Stimulated activated CD4-positive, alpha-beta T cell treated with anti-CD3 and anti-CD28 coated beads, Interleukin-2, amount 100 ng/mL, for 24 hours (primary cell): ENCODE results near the gene PCDHGA5.
"Not testable (repeated sequence)": the region's sequence is repeated elsewhere in the genome, so short reads cannot be mapped to it uniquely, and the experiment has no call there.

Source experiments
- DNase-seq, 2 donors: peaks; one replicate each; pipeline ENCODE4 v3.0.0-alpha.2; 2020

Gene PCDHGA5

GRCh38 chr5:141363952-141364660, at the start of gene PCDHGA5:
Gene PCDHGA5 (plus strand): TSS chr5:141364162. CDS start chr5:141364331, 169 bp downstream.
- no peak for DNase-seq

DNA sequence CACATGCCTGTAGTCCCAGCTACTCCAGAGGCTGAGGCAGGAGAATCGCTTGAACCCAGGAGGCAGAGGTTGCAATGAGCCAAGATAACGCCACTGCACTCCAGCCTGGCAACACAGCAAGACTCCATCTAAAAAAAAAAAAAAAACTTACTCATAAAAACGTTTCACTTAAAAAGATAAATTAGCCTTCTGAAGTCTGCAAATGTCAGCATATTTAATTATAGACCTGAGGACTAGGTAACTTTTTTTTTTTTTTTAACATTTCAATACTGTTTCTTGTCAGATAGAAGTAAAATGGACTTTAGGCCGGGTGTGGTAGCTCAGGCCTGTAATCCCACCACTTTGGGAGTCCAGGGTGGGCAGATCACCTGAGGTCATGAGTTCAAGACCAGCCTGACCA, 47.0 kb upstream of the PCDHGA5 start:
- DNase-seq: not testable (repeated sequence)

DNA sequence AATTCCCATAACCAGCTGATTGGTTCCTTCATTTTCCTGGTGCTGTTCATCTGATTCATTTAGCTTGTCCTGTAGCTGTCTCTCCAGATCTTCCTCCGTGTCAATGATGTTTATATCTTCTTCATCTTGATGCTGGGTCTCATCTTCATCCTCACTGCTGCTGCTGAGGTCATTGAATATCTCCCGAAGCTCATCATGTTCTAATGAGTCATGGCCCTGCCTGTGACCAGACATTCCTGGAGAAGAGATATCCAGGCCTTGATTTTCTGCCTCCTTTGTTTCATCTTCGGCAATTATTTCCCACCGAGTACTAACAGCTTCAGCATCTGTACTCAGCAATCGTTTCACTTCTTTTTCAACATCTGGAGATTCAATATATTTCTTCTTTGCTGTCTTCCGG, 44.8 kb upstream of the PCDHGA5 start:
- no peak for DNase-seq

DNA sequence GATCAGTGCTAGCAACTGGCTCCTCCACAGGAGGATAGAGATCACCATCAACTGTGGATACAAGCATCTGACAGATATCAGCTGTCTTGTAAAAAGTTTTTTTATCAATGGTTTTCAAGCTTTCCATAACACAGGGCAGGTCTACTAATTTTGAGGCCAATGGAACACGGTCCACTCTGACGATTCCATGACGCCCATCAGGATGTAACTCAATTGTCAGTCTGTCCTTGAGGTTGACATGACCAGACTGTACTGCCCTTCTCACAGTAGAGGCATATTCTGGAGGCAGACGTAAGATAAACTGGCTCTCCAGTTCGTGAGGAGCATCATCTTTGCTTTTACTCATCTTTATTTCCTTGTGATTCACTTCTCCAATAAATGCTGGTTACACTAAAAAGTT, 44.3 kb upstream of the PCDHGA5 start:
- no peak for DNase-seq

DNA sequence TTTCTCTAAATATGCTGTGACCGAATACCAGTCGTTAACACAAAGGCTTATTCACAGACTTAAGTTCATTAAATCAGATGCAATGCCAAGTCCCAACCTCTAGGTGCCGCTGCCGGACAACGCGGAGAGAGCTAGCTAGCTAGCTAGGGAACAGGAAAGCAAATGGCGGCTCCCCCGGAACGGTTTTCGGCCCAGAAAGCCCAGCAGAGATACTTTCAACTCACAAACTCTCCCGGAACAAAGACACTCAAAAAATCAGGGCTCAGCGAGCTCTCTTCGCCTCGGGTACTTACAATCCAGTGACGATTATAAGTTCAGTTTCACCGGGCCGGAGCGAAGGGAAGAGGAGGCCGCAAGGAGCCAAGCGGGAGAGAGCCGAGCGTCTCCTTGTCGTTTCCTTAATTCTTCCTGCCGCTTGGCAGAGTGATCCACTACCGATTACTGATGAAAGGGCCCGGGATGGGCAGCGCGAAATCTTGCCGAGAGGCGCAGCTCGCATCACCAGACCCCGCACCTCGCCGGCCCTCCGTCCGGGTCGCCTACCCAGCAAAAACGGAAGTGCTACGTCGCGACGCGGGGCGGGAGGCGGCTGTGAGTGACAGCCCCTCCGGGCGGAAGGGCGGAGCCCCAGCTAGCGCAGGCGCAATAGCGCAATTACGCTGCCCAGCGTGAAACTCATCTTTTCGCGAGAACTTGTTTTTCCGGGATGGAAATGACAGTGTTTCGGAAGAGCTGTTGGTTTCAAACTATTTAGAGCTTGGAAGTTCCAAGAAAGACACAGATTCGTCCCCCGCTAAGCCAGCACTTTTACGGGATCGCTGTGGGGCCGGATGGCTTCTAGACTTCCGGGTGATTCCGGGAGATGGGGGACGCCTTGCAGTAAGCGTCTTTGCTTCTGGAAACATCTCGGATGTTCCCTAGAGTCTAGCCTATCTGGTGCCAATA, 43.5 kb upstream of the PCDHGA5 start, which contains the start of gene TAF7:
TAF7 (minus strand) TSS at position 560 of the 945 bp plus-strand sequence. CDS start 740 bp downstream, outside the sequence.
- DNase-seq: peak; percentile 92 to 94

GRCh38 chr5:141322261-141322660, 41.7 kb upstream of the PCDHGA5 start:
- DNase-seq: no peak

GRCh38 chr5:141326088-141326854, 37.7 kb upstream of the PCDHGA5 start:
- peak; percentile 67 to 70 for DNase-seq

GRCh38 chr5:141328231-141328630, 35.7 kb upstream of the PCDHGA5 start:
- no peak for DNase-seq

DNA sequence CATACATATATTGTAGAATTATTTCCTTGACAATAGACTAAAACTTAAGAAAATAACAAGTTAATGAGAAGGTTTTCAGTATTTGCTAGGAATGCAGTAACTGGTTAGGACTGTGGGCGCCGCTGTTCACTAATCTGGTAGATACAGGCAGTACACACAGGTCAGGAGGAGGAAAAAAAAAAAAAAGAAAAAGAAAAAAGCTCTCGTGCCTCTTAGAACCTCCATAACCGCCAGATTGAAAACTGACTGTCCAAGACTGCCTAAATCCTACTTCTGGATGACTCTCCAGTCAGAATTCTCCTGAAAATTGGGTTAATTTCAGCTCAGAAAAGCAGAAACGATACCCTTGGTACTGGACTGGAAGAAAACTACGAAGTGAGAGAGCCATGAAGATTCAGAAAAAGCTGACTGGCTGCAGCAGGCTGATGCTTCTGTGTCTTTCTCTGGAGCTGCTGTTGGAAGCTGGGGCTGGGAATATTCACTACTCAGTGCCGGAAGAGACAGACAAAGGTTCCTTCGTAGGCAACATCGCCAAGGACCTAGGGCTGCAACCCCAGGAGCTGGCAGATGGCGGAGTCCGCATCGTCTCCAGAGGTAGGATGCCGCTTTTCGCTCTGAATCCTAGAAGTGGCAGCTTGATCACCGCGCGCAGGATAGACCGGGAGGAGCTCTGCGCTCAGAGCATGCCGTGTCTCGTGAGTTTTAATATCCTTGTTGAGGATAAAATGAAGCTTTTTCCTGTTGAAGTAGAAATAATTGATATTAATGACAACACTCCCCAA, 33.5 kb upstream of the PCDHGA5 start, which contains the start of gene PCDHGA1:
PCDHGA1 (plus strand) TSS at position 216 of the 782 bp plus-strand sequence.
- DNase-seq: peak in 1 of 2 donors; percentile 20

GRCh38 chr5:141332571-141332970, 31.4 kb upstream of the PCDHGA5 start:
- not testable (repeated sequence) for DNase-seq

DNA sequence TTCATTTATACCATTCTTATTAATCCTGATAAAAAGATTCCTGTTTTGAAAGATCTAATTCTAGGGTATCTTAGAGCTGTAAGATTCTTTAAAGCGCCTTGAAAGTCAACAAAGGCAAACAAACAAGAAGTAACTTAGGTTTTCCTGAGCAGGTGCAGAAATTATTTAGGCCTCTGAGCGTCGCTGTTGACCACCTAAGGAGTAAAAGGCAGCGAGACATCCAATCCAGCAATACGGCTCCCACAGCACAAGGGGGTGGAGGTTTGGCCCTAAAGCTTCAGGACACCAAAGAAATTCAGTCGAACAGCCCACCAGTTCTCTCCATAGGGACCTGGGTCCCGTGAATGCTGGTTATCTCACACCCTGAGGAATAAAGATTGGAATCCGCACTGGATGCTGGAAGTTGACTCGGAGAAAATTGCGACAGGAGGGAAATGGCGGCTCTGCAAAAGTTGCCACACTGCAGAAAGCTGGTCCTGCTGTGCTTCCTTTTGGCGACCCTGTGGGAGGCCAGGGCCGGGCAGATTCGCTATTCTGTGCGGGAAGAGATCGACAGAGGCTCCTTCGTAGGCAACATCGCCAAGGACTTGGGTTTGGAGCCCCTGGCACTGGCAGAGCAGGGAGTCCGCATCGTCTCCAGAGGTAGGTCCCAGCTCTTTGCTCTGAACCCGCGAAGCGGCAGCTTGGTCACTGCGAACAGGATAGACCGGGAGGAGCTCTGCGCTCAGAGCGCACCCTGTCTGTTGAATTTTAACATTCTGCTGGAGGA, 25.2 kb upstream of the PCDHGA5 start, which contains the start of gene PCDHGA2:
PCDHGA2 (plus strand) TSS at position 223 of the 769 bp plus-strand sequence.
- DNase-seq: no peak

DNA sequence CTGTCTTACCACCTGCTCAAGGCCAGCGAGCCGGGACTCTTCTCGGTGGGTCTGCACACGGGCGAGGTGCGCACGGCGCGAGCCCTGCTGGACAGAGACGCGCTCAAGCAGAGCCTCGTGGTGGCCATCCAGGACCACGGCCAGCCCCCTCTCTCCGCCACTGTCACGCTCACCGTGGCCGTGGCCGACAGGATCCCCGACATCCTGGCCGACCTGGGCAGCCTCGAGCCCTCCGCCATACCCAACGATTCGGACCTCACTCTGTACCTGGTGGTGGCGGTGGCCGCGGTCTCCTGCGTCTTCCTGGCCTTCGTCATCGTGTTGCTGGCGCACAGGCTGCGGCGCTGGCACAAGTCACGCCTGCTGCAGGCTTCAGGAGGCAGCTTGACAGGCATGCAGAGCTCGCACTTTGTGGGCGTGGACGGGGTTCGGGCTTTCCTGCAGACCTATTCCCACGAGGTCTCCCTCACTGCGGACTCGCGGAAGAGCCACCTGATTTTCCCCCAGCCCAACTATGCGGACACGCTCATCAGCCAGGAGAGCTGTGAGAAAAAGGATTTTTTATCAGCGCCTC, 23.1 kb upstream of the PCDHGA5 start:
- not testable (repeated sequence) for DNase-seq

GRCh38 chr5:141342773-141343172, 21.2 kb upstream of the PCDHGA5 start:
- no peak for DNase-seq

- no peak for DNase-seq
These were observed 20.6 kb upstream of the PCDHGA5 start, which contains the start of gene PCDHGA3 for GRCh38 chr5:141343242-141343952. Gene PCDHGA3 (plus strand): TSS chr5:141343829. CDS start chr5:141344034, 205 bp downstream.

DNA sequence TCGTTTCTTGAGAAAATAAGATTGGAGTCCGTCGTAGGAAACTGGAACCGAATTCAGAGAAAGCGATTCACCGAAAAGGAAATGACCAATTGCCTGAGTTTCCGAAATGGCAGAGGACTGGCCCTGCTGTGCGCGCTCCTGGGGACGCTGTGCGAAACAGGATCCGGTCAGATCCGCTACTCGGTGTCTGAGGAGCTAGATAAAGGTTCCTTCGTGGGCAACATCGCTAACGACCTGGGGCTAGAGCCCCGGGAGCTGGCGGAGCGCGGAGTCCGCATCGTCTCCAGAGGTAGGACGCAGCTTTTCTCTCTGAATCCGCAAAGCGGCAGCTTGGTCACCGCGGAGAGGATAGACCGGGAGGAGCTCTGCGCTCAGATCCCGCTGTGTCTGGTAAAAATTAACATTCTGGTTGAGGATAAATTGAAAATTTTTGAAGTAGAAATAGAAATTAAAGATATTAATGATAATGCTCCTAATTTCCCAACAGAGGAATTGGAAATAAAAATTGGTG, 20.0 kb upstream of the PCDHGA5 start:
- DNase-seq: no peak

GRCh38 chr5:141345327-141345726, 18.6 kb upstream of the PCDHGA5 start:
- DNase-seq: no peak

- not testable (repeated sequence) for DNase-seq
These were observed 17.9 kb upstream of the PCDHGA5 start for GRCh38 chr5:141346017-141346416.

- peak; percentile 27 to 37 for DNase-seq
These were observed 13.9 kb upstream of the PCDHGA5 start, which contains the start of gene PCDHGB1 for GRCh38 chr5:141349917-141350619. Gene PCDHGB1 (plus strand): TSS chr5:141350099. CDS start chr5:141350261, 162 bp downstream.

DNA sequence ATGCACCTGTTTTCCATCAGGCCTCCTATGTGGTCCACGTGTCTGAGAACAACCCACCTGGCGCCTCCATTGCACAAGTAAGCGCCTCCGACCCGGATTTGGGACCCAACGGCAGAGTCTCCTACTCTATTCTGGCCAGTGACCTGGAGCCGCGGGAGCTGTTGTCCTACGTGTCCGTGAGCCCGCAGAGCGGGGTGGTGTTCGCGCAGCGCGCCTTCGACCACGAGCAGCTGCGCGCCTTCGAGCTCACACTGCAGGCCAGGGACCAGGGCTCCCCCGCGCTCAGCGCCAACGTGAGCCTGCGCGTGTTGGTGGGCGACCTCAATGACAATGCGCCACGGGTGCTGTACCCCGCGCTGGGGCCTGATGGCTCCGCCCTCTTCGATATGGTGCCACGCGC, 12.4 kb upstream of the PCDHGA5 start:
- no peak for DNase-seq
